ENCODE results near the gene ALS2. TPM values are rescaled to one million over a fixed set of nuclear protein-coding genes. Genes with fewer than 3 reads are reported as not detected.

Gene ALS2
- total RNA-seq, 4 donors from 2014 or later: 17.1 to 40.6 (median 19.5) TPM

DNA sequence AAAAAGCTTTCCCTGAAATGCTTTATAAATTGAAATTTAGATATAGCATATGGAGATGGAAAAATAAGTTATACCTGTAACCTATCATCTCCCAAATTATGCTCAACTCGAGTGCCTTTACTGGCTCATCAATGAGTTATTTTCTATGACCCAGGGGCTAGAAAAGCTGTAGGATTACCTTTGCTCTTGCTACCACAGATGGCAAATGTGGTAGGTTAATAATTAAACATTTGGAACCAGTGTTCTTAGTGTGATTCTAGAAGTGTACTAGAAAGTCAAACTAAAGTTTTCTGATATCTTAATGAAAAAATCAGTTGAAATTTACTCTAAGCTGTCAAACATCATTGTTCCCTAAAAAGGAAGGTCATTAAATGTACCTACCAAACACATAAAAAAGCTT is 22.5 kb downstream of the ALS2 start:
- ATAC-seq (no peak), DNase-seq (no peak)
- Histone ChIP-seq H3K4me1 (no peaks in the 10 kb centered on the region), H3K27ac (no peak overlapping the region), H3K36me3 (peaks cover 0 to 54% of the 10 kb centered on the region in 2 donors), H3K9me3 (no peaks in the 10 kb centered on the region), H3K4me3 (no peak overlapping the region), H3K27me3 (no peaks in the 10 kb centered on the region)
- in situ Hi-C loops (cut with MboI; ENCODE audit: low sequenced_read_pairs in 4 of 4): no loop called here
- intact Hi-C loops (cut with DNase I; ENCODE audit: low total_unique reads): no loop called here
- no peak for TF ChIP-seq POLR2A (IDR thresholded peaks at IDR 0.05)
- TF ChIP-seq, protein P1, sequence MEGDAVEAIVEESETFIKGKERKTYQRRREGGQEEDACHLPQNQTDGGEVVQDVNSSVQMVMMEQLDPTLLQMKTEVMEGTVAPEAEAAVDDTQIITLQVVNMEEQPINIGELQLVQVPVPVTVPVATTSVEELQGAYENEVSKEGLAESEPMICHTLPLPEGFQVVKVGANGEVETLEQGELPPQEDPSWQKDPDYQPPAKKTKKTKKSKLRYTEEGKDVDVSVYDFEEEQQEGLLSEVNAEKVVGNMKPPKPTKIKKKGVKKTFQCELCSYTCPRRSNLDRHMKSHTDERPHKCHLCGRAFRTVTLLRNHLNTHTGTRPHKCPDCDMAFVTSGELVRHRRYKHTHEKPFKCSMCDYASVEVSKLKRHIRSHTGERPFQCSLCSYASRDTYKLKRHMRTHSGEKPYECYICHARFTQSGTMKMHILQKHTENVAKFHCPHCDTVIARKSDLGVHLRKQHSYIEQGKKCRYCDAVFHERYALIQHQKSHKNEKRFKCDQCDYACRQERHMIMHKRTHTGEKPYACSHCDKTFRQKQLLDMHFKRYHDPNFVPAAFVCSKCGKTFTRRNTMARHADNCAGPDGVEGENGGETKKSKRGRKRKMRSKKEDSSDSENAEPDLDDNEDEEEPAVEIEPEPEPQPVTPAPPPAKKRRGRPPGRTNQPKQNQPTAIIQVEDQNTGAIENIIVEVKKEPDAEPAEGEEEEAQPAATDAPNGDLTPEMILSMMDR (IDR thresholded peaks at IDR 0.05 in 4 of 5, conservative IDR thresholded peaks at IDR 0.05 in 1 of 5): no peak

DNA sequence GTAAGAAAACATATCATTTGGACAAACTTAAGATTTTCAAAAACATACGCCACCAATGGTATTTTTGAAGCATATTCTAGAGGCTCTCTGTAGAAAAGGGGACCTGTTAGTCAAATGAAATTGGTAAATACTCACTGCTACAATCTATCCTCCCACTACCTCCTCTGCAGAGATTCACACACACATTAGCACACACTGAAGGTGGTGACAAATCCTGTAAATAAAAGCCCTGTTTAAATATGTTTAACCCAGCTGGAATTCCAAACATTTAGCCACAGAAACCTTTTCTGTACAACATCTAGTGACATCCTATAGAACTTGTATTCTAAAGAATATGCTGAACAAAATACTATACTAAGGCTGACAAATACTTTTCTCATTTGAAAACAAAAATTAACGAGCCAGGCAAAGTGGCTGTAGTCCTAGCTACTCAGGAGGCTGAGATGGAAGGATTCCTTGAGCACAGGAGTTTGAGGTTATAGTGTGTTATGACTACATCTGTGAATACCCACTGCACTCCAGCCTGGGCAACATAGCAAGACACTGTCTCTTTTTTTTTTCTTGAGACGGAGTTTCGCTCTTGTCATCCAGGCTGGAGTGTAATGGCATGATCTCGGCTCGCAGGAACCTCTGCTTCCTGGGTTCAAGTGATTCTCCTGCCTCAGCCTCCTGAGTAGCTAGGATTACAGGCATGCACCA is 25.9 kb downstream of the ALS2 start:
- no peak for TF ChIP-seq POLR2A (IDR thresholded peaks at IDR 0.05)
- TF ChIP-seq, protein P1 (IDR thresholded peaks at IDR 0.05 in 4 of 5, conservative IDR thresholded peaks at IDR 0.05 in 1 of 5): no peak
- ATAC-seq: no peak
- Histone ChIP-seq H3K27me3 (no peaks in the 10 kb centered on the region), H3K4me3 (no peak overlapping the region), H3K9me3 (no peaks in the 10 kb centered on the region), H3K36me3 (peaks cover 0 to 36% of the 10 kb centered on the region in 2 donors), H3K4me1 (no peaks in the 10 kb centered on the region), H3K27ac (no peak overlapping the region)
- DNase-seq: no peak
- intact Hi-C loops (cut with DNase I; ENCODE audit: low total_unique reads) (no loop called here), in situ Hi-C loops (cut with MboI; ENCODE audit: low sequenced_read_pairs in 4 of 4) (no loop called here)

DNA sequence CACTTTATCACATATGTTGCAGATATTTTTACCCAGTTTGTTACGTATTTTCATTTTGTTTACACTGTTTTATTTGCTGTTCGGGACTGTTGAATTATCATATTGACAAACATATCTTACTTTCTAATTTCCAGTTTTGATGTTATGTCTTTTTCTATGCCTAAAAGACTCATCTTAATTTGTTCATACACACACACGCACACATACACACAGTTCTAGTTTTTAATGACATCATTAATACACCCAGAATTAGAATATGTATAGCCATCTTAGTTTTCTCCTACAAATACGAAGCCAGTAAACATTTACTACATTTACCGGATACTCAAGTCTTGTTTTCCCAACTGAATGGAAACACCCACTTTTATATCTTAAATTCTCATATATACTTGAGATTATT is 29.2 kb downstream of the ALS2 start:
- no peak overlapping the region for H3K4me3 ChIP-seq
- H3K4me1 ChIP-seq: no peaks in the 10 kb centered on the region
- no peak for TF ChIP-seq POLR2A (IDR thresholded peaks at IDR 0.05)
- TF ChIP-seq, protein P1 (IDR thresholded peaks at IDR 0.05 in 4 of 5, conservative IDR thresholded peaks at IDR 0.05 in 1 of 5): no peak
- DNase-seq (no peak), ATAC-seq (no peak)
- no peaks in the 10 kb centered on the region for H3K27me3 ChIP-seq
- in situ Hi-C loops (cut with MboI; ENCODE audit: low sequenced_read_pairs in 4 of 4) (no loop called here), intact Hi-C loops (cut with DNase I; ENCODE audit: low total_unique reads) (no loop called here)
- H3K27ac ChIP-seq: no peak overlapping the region
- H3K36me3 ChIP-seq: peaks cover 0 to 51% of the 10 kb centered on the region in 2 donors
- H3K9me3 ChIP-seq: no peaks in the 10 kb centered on the region

DNA sequence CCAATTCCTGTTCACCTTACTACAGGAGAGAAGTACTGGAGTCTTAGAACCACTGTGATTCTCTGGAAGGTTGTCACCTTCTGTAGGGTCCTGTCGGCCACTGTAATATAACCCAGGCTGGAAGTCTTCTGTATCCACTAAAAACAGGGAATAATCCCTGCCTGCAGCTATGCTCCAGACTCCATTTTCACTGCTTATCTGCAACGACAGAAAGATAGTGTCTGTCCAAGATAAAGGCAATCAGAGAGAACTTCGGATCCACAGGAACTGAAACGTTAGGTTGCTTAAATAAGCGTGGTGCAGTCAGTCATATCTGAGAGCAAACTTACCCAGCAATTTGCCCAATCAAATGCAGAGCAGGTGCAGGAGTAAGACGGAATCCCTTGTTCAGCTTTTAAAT is 34.2 kb downstream of the ALS2 start:
- Histone ChIP-seq H3K36me3 (peaks cover 0 to 55% of the 10 kb centered on the region in 2 donors), H3K4me3 (no peak overlapping the region), H3K9me3 (no peaks in the 10 kb centered on the region), H3K4me1 (no peaks in the 10 kb centered on the region), H3K27me3 (no peaks in the 10 kb centered on the region), H3K27ac (no peak overlapping the region)
- no peak for TF ChIP-seq POLR2A (IDR thresholded peaks at IDR 0.05)
- TF ChIP-seq, protein P1 (IDR thresholded peaks at IDR 0.05 in 4 of 5, conservative IDR thresholded peaks at IDR 0.05 in 1 of 5): no peak
- intact Hi-C loops (cut with DNase I; ENCODE audit: low total_unique reads): no loop called here
- in situ Hi-C loops (cut with MboI; ENCODE audit: low sequenced_read_pairs in 4 of 4): no loop called here
- DNase-seq (no peak), ATAC-seq (no peak)

DNA sequence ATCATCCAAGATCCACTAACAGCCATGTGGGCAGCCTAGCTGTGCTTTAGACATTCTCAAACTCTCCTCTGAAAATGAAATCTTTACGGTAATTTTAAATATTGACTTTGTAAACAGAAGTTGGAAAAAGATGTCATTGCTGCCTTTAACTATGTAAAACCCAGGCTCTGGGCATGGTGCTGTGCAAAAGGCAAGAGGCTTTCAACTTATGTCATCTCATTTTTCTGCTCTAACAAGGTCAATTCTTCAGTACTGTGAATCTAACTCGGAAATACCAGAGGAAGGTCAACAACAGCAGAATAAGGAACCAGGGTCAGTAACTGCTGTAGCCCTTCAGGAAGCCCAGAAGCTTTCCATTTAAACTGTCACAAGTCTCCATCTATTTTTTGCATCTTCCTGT is 45.2 kb downstream of the ALS2 start:
- Histone ChIP-seq H3K36me3 (peaks cover 0 to 64% of the 10 kb centered on the region in 2 donors), H3K27ac (no peak overlapping the region), H3K4me3 (no peak overlapping the region), H3K4me1 (no peaks in the 10 kb centered on the region), H3K9me3 (no peaks in the 10 kb centered on the region), H3K27me3 (no peaks in the 10 kb centered on the region)
- intact Hi-C loops (cut with DNase I; ENCODE audit: low total_unique reads) (no loop called here), in situ Hi-C loops (cut with MboI; ENCODE audit: low sequenced_read_pairs in 4 of 4) (no loop called here)
- TF ChIP-seq, protein P1 (IDR thresholded peaks at IDR 0.05 in 4 of 5, conservative IDR thresholded peaks at IDR 0.05 in 1 of 5): no peak
- no peak for TF ChIP-seq POLR2A (IDR thresholded peaks at IDR 0.05)
- DNase-seq (no peak), ATAC-seq (no peak)

Measured in gastrocnemius medialis (tissue), 4 donors.